Neural crest cell (in vitro differentiated cells): ENCODE results near the gene NKX2-4. TPM values are rescaled to one million over a fixed set of nuclear protein-coding genes. Genes with fewer than 3 reads are reported as not detected.

Source experiments
- DNase-seq: peaks from one replicate; pipeline ENCODE4 v3.0.0; 2021; ENCODE audit warnings: low read depth, mixed read lengths, low spot score
- H3K27ac Mint-ChIP-seq: one replicate; pipeline ENCODE4 v1.8.0; 2021; ENCODE audit warnings: mild to moderate bottlenecking, mixed read lengths; ENCODE audit not compliant: unreplicated experiment
- H3K27me3 Mint-ChIP-seq: 2 replicates; pipeline ENCODE4 v1.8.0; 2021; ENCODE audit warnings: low read depth, mild to moderate bottlenecking, mixed read lengths
- H3K36me3 Mint-ChIP-seq: 2 replicates; pipeline ENCODE4 v1.8.0; 2021; ENCODE audit warnings: low read depth, mild to moderate bottlenecking, mixed read lengths
- H3K4me1 Mint-ChIP-seq: 2 replicates; pipeline ENCODE4 v1.8.0; 2021; ENCODE audit warnings: mixed read lengths
- H3K4me3 Mint-ChIP-seq: one replicate; pipeline ENCODE4 v1.8.0; 2021; ENCODE audit warnings: mild to moderate bottlenecking, mixed read lengths
- H3K9me3 Mint-ChIP-seq: 2 replicates; pipeline ENCODE4 v1.8.0; 2021; ENCODE audit warnings: mixed read lengths
- CTCF ChIP-seq: fragments of 200-600 bp; sonication (generic); conservative IDR thresholded peaks from 2 replicates; pipeline ENCODE4 v1.5.0; 2021; ENCODE audit warnings: antibody characterized with exemption, mild to moderate bottlenecking
- total RNA-seq: library from RNA; stranded (reverse); gene quantifications from 2 replicates; pipeline ENCODE4 v1.2.1, GENCODE V29; 2021

NKX2-4 gene
- total RNA-seq, 1 donor from 2014 or later, result not detected

GRCh38 chr20:21356386-21356785, 40.9 kb downstream of the NKX2-4 start:
- DNase-seq, result no peak
- TF ChIP-seq CTCF, result no peak
- Mint-ChIP-seq H3K9me3 (no peaks in the 10 kb centered on the region), H3K4me1 (no peaks in the 10 kb centered on the region), H3K27me3 (no peaks in the 10 kb centered on the region), H3K4me3 (no peak overlapping the region), H3K27ac (no peak overlapping the region), H3K36me3 (peaks cover 14% of the 10 kb centered on the region)

GRCh38 chr20:21355981-21356380, 41.3 kb downstream of the NKX2-4 start:
- no peaks in the 10 kb centered on the region for H3K27me3 Mint-ChIP-seq
- no peak overlapping the region for H3K27ac Mint-ChIP-seq
- no peaks in the 10 kb centered on the region for H3K9me3 Mint-ChIP-seq
- no peak for DNase-seq
- H3K36me3 Mint-ChIP-seq, result peaks cover 14% of the 10 kb centered on the region
- no peak overlapping the region for H3K4me3 Mint-ChIP-seq
- H3K4me1 Mint-ChIP-seq, result no peaks in the 10 kb centered on the region
- TF ChIP-seq CTCF, result no peak

GRCh38 chr20:21353236-21353635, 44.1 kb downstream of the NKX2-4 start:
- H3K4me3 Mint-ChIP-seq, result no peak overlapping the region
- H3K36me3 Mint-ChIP-seq, result peaks cover 13% of the 10 kb centered on the region
- TF ChIP-seq CTCF, result no peak
- DNase-seq, result no peak
- H3K9me3 Mint-ChIP-seq, result no peaks in the 10 kb centered on the region
- H3K27me3 Mint-ChIP-seq, result no peaks in the 10 kb centered on the region
- no peak overlapping the region for H3K27ac Mint-ChIP-seq
- no peaks in the 10 kb centered on the region for H3K4me1 Mint-ChIP-seq

- no peaks in the 10 kb centered on the region for H3K9me3 Mint-ChIP-seq
- TF ChIP-seq CTCF, result no peak
- no peak overlapping the region for H3K4me3 Mint-ChIP-seq
- H3K36me3 Mint-ChIP-seq, result peaks cover 15% of the 10 kb centered on the region
- H3K27ac Mint-ChIP-seq, result no peak overlapping the region
- H3K27me3 Mint-ChIP-seq, result no peaks in the 10 kb centered on the region
- DNase-seq, result no peak
- H3K4me1 Mint-ChIP-seq, result no peaks in the 10 kb centered on the region
Observed at GRCh38 chr20:21352703-21353102, 44.6 kb downstream of the NKX2-4 start.

Other genes starting within 250 kb of the NKX2-4 start
- 101 and 102 TPM in 2 replicates for gene XRN2, start 94.2 kb downstream of the NKX2-4 start, total RNA-seq
- gene NKX2-2, start 116.5 kb upstream of the NKX2-4 start, total RNA-seq, result not detected in 2 replicates